ENCODE results near the gene DCC.

DNA sequence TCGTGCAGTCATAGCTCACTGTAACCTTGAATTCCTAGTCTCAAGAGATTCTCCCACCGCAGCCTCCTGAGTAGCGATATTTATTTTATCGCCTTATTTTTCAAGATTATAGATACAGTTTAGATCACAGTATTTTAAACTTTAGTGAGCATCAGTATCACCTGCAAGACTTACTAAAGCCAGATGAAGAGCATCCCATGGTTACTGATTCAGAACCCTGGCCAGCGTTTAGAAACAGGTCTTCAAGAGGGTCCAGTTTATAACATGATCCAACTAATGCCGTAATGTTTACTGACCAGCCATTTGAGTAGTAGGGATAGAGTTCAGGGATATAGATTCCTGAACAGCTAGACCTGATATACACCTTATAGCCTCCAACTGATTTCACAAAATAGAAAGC is 146.1 kb downstream of the DCC start:
- TF ChIP-seq, protein P1, sequence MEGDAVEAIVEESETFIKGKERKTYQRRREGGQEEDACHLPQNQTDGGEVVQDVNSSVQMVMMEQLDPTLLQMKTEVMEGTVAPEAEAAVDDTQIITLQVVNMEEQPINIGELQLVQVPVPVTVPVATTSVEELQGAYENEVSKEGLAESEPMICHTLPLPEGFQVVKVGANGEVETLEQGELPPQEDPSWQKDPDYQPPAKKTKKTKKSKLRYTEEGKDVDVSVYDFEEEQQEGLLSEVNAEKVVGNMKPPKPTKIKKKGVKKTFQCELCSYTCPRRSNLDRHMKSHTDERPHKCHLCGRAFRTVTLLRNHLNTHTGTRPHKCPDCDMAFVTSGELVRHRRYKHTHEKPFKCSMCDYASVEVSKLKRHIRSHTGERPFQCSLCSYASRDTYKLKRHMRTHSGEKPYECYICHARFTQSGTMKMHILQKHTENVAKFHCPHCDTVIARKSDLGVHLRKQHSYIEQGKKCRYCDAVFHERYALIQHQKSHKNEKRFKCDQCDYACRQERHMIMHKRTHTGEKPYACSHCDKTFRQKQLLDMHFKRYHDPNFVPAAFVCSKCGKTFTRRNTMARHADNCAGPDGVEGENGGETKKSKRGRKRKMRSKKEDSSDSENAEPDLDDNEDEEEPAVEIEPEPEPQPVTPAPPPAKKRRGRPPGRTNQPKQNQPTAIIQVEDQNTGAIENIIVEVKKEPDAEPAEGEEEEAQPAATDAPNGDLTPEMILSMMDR (IDR thresholded peaks at IDR 0.05): no peak
- no peak for TF ChIP-seq POLR2A (IDR thresholded peaks at IDR 0.05)
